CD14-positive monocyte (primary cell): ENCODE measurements around the gene AAMP. TPM values are rescaled to one million over a fixed set of nuclear protein-coding genes. Genes with fewer than 3 reads are reported as not detected.

Experiments
- DNase-seq, 3 donors: peaks; one replicate each; pipeline ENCODE4 v3.0.0-alpha.2; 2011 to 2022
- H2AFZ ChIP-seq: 2 replicates; pipeline ENCODE4 v1.6.0; 2012; ENCODE audit warnings: mild to moderate bottlenecking, low read depth, low read length, inconsistent platforms; ENCODE audit not compliant: insufficient read depth, poor library complexity, severe bottlenecking
- H3K27ac ChIP-seq, 2 donors: 1 replicate in 1 of 2; 2 replicates in 1 of 2; pipeline ENCODE4 v1.5.1; 2012 to 2013; ENCODE audit warnings: low read length in 2 of 2, control low read depth in 1 of 2, inconsistent platforms in 1 of 2, low read depth in 1 of 2, mild to moderate bottlenecking in 1 of 2
- H3K27me3 ChIP-seq, 2 donors: one replicate each; pipeline versions ENCODE4 v1.6.0 to v1.6.1; 2011 to 2013; ENCODE audit warnings: low read length in 2 of 2; ENCODE audit not compliant: control insufficient read depth in 2 of 2, insufficient read depth in 2 of 2
- H3K36me3 ChIP-seq, 2 donors: replicated peaks in 1 of 2; 1 replicate in 1 of 2; 2 replicates in 1 of 2; pipeline versions ENCODE4 v1.5.1 to v1.6.1; 2012 to 2013; ENCODE audit warnings: low read length in 2 of 2, control low read depth in 1 of 2, inconsistent platforms in 1 of 2, mild to moderate bottlenecking in 1 of 2; ENCODE audit not compliant: insufficient read depth in 2 of 2, control insufficient read depth in 1 of 2
- H3K4me1 ChIP-seq, 2 donors: 1 replicate in 1 of 2; 2 replicates in 1 of 2; pipeline versions ENCODE4 v1.5.1 to v1.6.1; 2012 to 2013; ENCODE audit warnings: low read length in 2 of 2, control low read depth in 1 of 2, inconsistent platforms in 1 of 2, mild to moderate bottlenecking in 1 of 2, moderate library complexity in 1 of 2; ENCODE audit not compliant: insufficient read depth in 2 of 2, control insufficient read depth in 1 of 2
- H3K4me2 ChIP-seq: replicated peaks from 2 replicates; pipeline ENCODE3; 2012; ENCODE audit warnings: low read length, moderate library complexity, mild to moderate bottlenecking; ENCODE audit not compliant: poor library complexity, severe bottlenecking; ENCODE audit errors: extremely low read depth
- H3K4me3 ChIP-seq, 3 experiments: fragments of 200-600 bp in 1 of 3; sonication (generic) in 1 of 3; replicated peaks in 1 of 3; 1 replicate in 2 of 3; 2 replicates in 1 of 3; pipeline ENCODE4 v1.5.1; 2011 to 2013; ENCODE audit warnings: low read length in 3 of 3, mild to moderate bottlenecking in 3 of 3, control low read depth in 2 of 3, low read depth in 2 of 3, inconsistent platforms in 1 of 3, moderate library complexity in 1 of 3
- H3K79me2 ChIP-seq: 2 replicates; pipeline ENCODE4 v1.6.0; 2012; ENCODE audit warnings: mild to moderate bottlenecking, control low read depth, inconsistent platforms, low read length, moderate library complexity; ENCODE audit not compliant: insufficient read depth
- H3K9ac ChIP-seq: 2 replicates; pipeline ENCODE4 v1.6.0; 2017; ENCODE audit warnings: low read length, mild to moderate bottlenecking; ENCODE audit not compliant: insufficient read depth, poor library complexity, severe bottlenecking
- H3K9me3 ChIP-seq, 2 donors: replicated peaks in 1 of 2; 1 replicate in 1 of 2; 2 replicates in 1 of 2; pipeline versions ENCODE4 v1.5.1 to v1.6.1; 2012 to 2013; ENCODE audit warnings: low read length in 2 of 2, control low read depth in 1 of 2; ENCODE audit not compliant: control insufficient read depth in 1 of 2, insufficient read depth in 1 of 2
- H4K20me1 ChIP-seq: 2 replicates; pipeline ENCODE4 v1.6.0; 2012; ENCODE audit warnings: mild to moderate bottlenecking, low read length, control low read depth, moderate library complexity; ENCODE audit not compliant: insufficient read depth
- H3K27ac Mint-ChIP-seq, 7 donors: one replicate each; pipeline ENCODE4 v1.8.0; 2020; ENCODE audit warnings: mild to moderate bottlenecking in 7 of 7, mixed read lengths in 7 of 7, moderate library complexity in 6 of 7, inconsistent platforms in 2 of 7
- H3K27me3 Mint-ChIP-seq, 3 donors: one replicate each; pipeline ENCODE4 v1.8.0; 2021 to 2022; ENCODE audit warnings: low read depth in 3 of 3, mild to moderate bottlenecking in 3 of 3, mixed read lengths in 3 of 3, moderate library complexity in 3 of 3, inconsistent platforms in 1 of 3
- H3K36me3 Mint-ChIP-seq, 2 donors: one replicate each; pipeline ENCODE4 v1.8.0; 2020; ENCODE audit warnings: mixed read lengths in 2 of 2, inconsistent platforms in 1 of 2, mild to moderate bottlenecking in 1 of 2
- H3K4me1 Mint-ChIP-seq: one replicate; pipeline ENCODE4 v1.8.0; 2020; ENCODE audit warnings: mild to moderate bottlenecking, mixed read lengths
- H3K4me3 Mint-ChIP-seq, 2 donors: one replicate each; pipeline ENCODE4 v1.8.0; 2020; ENCODE audit warnings: mild to moderate bottlenecking in 2 of 2, mixed read lengths in 2 of 2, moderate library complexity in 1 of 2
- H3K9me3 Mint-ChIP-seq, 7 donors: one replicate each; pipeline ENCODE4 v1.8.0; 2020 to 2022; ENCODE audit warnings: mixed read lengths in 7 of 7, mild to moderate bottlenecking in 6 of 7, moderate library complexity in 6 of 7, inconsistent platforms in 2 of 7
- WGBS: methylation state at CpG from one replicate; pipeline ENCODE4 v1.1.5; 2013; ENCODE audit warnings: missing lambda C conversion rate; ENCODE audit not compliant: insufficient coverage; 5-methylcytosine and 5-hydroxymethylcytosine counted together
- intact Hi-C, 2 donors: fragments of 100-400 bp; cut with micrococcal nuclease; formaldehyde crosslinking; loops; one replicate each; pipeline versions ENCODE4 v1.15.0 to v1.15.1; 2023
- polyA plus RNA-seq, 3 donors: library from polyadenylated mRNA; depleted of rRNA in 1 of 3; unstranded in 2 of 3; stranded (reverse) in 1 of 3; fragments of 300-500 nt in 2 of 3; fragments of >200 nt in 1 of 3; fragmentation: Illumina TruSeq in 2 of 3; gene quantifications; 1 replicate in 2 of 3; 2 replicates in 1 of 3; pipeline ENCODE4 v1.2.3, GENCODE V29; 2012 to 2021
- TF ChIP-seq, protein P1 (sequence below): fragments of 200-600 bp; IDR thresholded peaks from one replicate; pipeline ENCODE4 v1.8.0; 2022; ENCODE audit warnings: antibody characterized with exemption, mild to moderate bottlenecking

Gene AAMP
- polyA plus RNA-seq, 3 donors, result 90.8 to 108 (median 98.7) TPM

DNA sequence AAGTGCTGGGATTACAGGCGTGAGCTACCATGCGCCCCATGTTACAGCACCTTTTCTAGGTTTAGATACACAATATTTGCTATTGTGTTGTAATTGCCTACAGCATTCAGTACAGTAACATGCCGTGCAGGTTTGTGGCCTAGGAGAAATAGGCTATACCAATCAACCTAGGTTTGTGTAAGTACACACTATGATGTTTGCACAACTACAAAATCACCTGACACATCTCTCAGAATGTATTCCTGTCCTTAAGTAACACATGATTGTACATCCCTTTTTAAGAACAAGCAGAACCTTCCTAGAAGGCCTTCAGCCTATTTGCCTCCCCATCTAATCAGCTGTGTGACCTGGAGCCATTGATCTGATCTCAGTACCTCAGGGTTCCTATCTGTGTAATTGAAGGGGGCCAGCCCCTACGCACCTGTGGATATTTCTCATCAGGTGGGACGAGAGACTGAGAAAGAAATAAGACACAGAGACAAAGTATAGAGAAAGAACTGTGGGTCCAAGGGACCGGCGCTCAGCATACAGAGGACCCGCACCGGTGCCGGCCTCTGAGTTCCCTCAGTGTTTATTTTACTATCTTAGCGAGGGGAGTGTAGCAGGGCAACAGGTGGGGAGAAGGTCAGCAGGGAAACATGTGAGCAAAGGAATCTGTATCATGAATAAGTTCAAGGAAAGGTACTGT, 41.1 kb upstream of the AAMP start:
- Mint-ChIP-seq H3K27ac (peak overlapping the region in 5 of 7 donors; percentile 0 to 88 (median 64)), H3K36me3 (no peaks in the 10 kb centered on the region), H3K9me3 (peaks cover 0 to 4% (median 0%) of the 10 kb centered on the region in 7 donors), H3K27me3 (peaks cover 0 to 1% (median 0%) of the 10 kb centered on the region in 3 donors), H3K4me1 (peaks cover 57% of the 10 kb centered on the region), H3K4me3 (no peak overlapping the region)
- intact Hi-C loops, result no loop called here
- H3K4me1 ChIP-seq, result peaks cover 47 to 64% of the 10 kb centered on the region in 2 donors
- no peak overlapping the region for H3K9ac ChIP-seq
- H3K27me3 ChIP-seq, result no peaks in the 10 kb centered on the region
- H4K20me1 ChIP-seq, result no peaks in the 10 kb centered on the region
- no peak overlapping the region for H3K4me3 ChIP-seq
- no peaks in the 10 kb centered on the region for H3K36me3 ChIP-seq
- H3K79me2 ChIP-seq, result no peaks in the 10 kb centered on the region
- H3K9me3 ChIP-seq, result no peaks in the 10 kb centered on the region
- H3K27ac ChIP-seq, result no peak overlapping the region
- 87% methylated on average over 3 of the region's 11 CpGs for WGBS
- no peak overlapping the region for H2AFZ ChIP-seq
- no peak overlapping the region for H3K4me2 ChIP-seq
- TF ChIP-seq, protein P1, sequence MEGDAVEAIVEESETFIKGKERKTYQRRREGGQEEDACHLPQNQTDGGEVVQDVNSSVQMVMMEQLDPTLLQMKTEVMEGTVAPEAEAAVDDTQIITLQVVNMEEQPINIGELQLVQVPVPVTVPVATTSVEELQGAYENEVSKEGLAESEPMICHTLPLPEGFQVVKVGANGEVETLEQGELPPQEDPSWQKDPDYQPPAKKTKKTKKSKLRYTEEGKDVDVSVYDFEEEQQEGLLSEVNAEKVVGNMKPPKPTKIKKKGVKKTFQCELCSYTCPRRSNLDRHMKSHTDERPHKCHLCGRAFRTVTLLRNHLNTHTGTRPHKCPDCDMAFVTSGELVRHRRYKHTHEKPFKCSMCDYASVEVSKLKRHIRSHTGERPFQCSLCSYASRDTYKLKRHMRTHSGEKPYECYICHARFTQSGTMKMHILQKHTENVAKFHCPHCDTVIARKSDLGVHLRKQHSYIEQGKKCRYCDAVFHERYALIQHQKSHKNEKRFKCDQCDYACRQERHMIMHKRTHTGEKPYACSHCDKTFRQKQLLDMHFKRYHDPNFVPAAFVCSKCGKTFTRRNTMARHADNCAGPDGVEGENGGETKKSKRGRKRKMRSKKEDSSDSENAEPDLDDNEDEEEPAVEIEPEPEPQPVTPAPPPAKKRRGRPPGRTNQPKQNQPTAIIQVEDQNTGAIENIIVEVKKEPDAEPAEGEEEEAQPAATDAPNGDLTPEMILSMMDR, result no peak
- peak in 1 of 3 donors; percentile 45 for DNase-seq

DNA sequence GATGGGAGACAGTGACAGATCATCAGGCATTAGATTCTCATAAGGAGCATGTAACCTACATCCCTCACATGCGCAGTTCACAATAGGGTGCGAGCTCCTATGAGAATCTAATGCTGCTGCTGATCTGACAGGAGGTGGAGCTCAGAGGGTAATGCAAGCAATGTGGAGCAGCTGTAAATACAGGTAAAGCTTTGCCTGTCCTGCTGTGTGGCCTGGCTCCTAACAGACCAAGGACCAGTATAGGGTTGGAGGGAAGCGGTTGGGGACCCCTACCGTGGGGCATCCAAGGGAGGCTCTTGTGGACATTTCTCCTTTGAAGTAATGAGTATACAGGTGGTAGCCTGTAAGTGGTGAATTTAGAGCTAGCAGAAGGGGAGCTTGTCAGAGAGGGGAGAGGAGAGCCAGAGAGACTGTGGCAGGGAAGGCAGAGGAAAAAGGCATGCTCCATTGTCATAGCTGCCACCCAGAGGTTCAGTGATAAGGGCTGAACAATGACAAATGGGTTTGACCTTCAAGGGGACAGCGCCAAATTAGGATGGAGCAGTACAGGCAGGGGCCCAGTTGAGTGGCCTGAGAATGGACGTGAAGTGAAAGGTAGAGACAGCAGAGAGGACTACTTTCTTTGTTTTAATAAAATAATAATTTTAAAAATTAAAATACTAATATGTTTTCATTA, 37.6 kb upstream of the AAMP start:
- no peak overlapping the region for H3K4me3 ChIP-seq
- no peak for DNase-seq
- H3K36me3 Mint-ChIP-seq, result no peaks in the 10 kb centered on the region
- peaks cover 0 to 1% (median 0%) of the 10 kb centered on the region in 3 donors for H3K27me3 Mint-ChIP-seq
- peak overlapping the region in 2 of 7 donors; percentile 15 to 35 for H3K27ac Mint-ChIP-seq
- no peak overlapping the region for H3K9ac ChIP-seq
- no peaks in the 10 kb centered on the region for H3K27me3 ChIP-seq
- no peak overlapping the region for H2AFZ ChIP-seq
- H3K4me2 ChIP-seq, result no peak overlapping the region
- H3K9me3 ChIP-seq, result no peaks in the 10 kb centered on the region
- H3K27ac ChIP-seq, result no peak overlapping the region
- H3K9me3 Mint-ChIP-seq, result peaks cover 0 to 4% (median 0%) of the 10 kb centered on the region in 7 donors
- H3K4me1 ChIP-seq, result peaks cover 19 to 32% of the 10 kb centered on the region in 2 donors
- no peaks in the 10 kb centered on the region for H3K79me2 ChIP-seq
- H3K36me3 ChIP-seq, result no peaks in the 10 kb centered on the region
- H4K20me1 ChIP-seq, result no peaks in the 10 kb centered on the region
- intact Hi-C loops, result loop anchor here in 1 of 2 donors (2.0 kb wide), 1 partner anchor 15 kb away; no protein-coding TSS in a partner anchor
- peaks cover 33% of the 10 kb centered on the region for H3K4me1 Mint-ChIP-seq
- H3K4me3 Mint-ChIP-seq, result no peak overlapping the region
- WGBS, result 98% methylated on average over 4 of the region's 6 CpGs
- TF ChIP-seq, protein P1, result no peak
